ENCODE data around the gene CYB5A. TPM values are rescaled to one million over a fixed set of nuclear protein-coding genes. Genes with fewer than 3 reads are reported as not detected.

CYB5A gene
- total RNA-seq, 1 experiment from 2014 or later: 143 TPM

DNA sequence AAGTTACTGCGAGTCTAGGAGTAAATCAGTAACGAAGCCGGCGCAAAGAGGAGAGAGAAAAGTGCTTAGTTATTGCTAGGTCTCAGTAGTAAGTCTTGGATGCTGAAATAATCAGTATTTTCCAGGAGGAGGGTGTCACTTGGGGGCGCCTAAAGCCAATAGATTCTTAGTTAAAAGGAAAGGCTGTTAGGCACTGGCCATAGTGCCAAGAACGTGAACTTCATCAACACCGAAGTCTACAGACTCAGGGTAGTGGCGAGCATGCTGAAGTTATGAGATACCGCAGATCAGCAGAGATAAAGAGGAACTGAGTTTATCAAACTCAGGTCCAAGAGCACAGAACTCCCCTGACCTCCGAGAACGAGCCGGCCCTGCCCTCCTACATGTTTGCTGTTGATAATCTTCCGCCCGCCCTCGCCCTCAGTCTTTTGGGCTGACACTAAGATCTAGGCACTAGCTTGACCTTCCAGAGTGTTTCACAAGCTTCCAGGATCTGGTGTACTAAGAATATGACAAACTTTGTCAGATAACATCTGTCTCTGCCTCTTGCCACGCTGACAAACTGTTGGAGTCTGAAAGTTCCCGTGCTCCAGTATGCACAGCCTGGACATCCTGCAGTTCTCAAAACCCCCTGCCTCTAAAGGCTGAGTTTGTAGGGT lies 49.2 kb downstream of the CYB5A start:
- intact Hi-C loops (cut with micrococcal nuclease; ENCODE audit: unreplicated experiment): loop anchor here (1.0 kb wide), 2 partner anchors 89 to 100 kb away; no protein-coding TSS in a partner anchor
- peak; percentile 34 for DNase-seq
- Mint-ChIP-seq H3K4me3 (ENCODE audit: low read depth, unreplicated experiment) (peak overlapping the region; percentile 31), H3K27ac (ENCODE audit: unreplicated experiment) (peak overlapping the region; percentile 51), H3K36me3 (ENCODE audit: insufficient read depth, unreplicated experiment) (no peaks in the 10 kb centered on the region), H3K4me1 (ENCODE audit: low read depth, unreplicated experiment) (peaks cover 32% of the 10 kb centered on the region), H3K27me3 (ENCODE audit: unreplicated experiment) (no peaks in the 10 kb centered on the region), H3K9me3 (ENCODE audit: low read depth, unreplicated experiment) (no peaks in the 10 kb centered on the region)
- no TSS peak for BruUV-seq (replicated peaks)
- CTCF ChIA-PET: interaction anchor here (1.2 to 2.4 kb wide), 3 partner anchors 8 to 45 kb away, joined by 5 to 6 read pairs (median 5); no protein-coding TSS in a partner anchor
- TF ChIP-seq CTCF (IDR thresholded peaks at IDR 0.05; ENCODE audit: unreplicated experiment): no peak

DNA sequence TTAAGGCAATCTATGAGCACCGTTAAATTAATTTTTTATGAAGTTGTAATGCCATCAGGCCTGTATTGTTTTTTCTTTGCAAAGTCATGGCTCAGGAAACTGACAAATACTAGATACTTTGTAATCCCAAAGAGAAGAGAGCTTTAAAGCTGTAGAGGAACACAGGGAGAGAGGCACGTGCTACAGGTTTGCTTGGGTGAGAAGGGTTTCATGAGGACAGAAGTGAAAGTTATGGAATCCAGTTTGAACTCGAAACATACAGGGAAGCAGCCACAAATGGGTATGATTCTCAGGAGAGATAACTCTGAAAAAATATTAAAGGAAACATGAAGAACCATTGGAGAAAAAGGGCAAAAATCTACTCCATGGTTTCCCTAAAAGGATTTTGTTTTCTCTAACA lies 49.8 kb downstream of the CYB5A start:
- intact Hi-C loops (cut with micrococcal nuclease; ENCODE audit: unreplicated experiment): loop anchor here (1.0 kb wide), 2 partner anchors 89 to 100 kb away; no protein-coding TSS in a partner anchor
- peak overlapping the region; percentile 31 for H3K4me3 Mint-ChIP-seq (ENCODE audit: low read depth, unreplicated experiment)
- TF ChIP-seq CTCF (IDR thresholded peaks at IDR 0.05; ENCODE audit: unreplicated experiment): no peak
- H3K27ac Mint-ChIP-seq (ENCODE audit: unreplicated experiment): peak overlapping the region; percentile 51
- CTCF ChIA-PET: interaction anchor here (1.4 to 2.4 kb wide), 2 partner anchors 17 to 44 kb away, joined by 5 to 6 read pairs; no protein-coding TSS in a partner anchor
- no TSS peak for BruUV-seq (replicated peaks)
- H3K4me1 Mint-ChIP-seq (ENCODE audit: low read depth, unreplicated experiment): peaks cover 32% of the 10 kb centered on the region
- H3K9me3 Mint-ChIP-seq (ENCODE audit: low read depth, unreplicated experiment): no peaks in the 10 kb centered on the region
- no peak for DNase-seq
- no peaks in the 10 kb centered on the region for H3K36me3 Mint-ChIP-seq (ENCODE audit: insufficient read depth, unreplicated experiment)
- H3K27me3 Mint-ChIP-seq (ENCODE audit: unreplicated experiment): no peaks in the 10 kb centered on the region

DNA sequence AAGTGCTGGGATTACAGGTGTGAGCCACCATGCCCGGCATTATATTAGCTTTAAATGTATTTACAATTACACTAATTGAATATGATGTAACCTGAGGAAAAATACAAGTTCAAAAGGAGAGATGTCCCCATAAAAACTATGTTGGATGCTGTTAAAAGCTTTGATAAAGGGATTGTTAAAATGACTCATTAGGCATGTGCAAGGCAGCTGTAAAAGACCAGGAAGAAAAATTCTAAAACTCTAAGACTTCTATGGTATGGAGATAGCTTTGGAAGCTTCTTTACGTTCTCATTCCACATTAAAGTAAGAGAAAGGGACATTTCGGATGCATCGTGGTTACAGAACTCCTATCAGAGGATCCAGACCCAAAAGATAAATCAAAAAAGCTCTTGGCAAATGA lies 50.3 kb downstream of the CYB5A start:
- CTCF ChIA-PET: interaction anchor here (0.8 to 2.4 kb wide), 3 partner anchors 12 to 44 kb away, joined by 4 to 6 read pairs (median 5); no protein-coding TSS in a partner anchor
- TF ChIP-seq CTCF (IDR thresholded peaks at IDR 0.05; ENCODE audit: unreplicated experiment): no peak
- Mint-ChIP-seq H3K9me3 (ENCODE audit: low read depth, unreplicated experiment) (no peaks in the 10 kb centered on the region), H3K27ac (ENCODE audit: unreplicated experiment) (no peak overlapping the region), H3K4me3 (ENCODE audit: low read depth, unreplicated experiment) (no peak overlapping the region), H3K27me3 (ENCODE audit: unreplicated experiment) (no peaks in the 10 kb centered on the region), H3K4me1 (ENCODE audit: low read depth, unreplicated experiment) (peaks cover 32% of the 10 kb centered on the region), H3K36me3 (ENCODE audit: insufficient read depth, unreplicated experiment) (no peaks in the 10 kb centered on the region)
- DNase-seq: no peak
- intact Hi-C loops (cut with micrococcal nuclease; ENCODE audit: unreplicated experiment): no loop called here
- BruUV-seq (replicated peaks): no TSS peak

- BruUV-seq (replicated peaks): no TSS peak
- no peak for TF ChIP-seq CTCF (IDR thresholded peaks at IDR 0.05; ENCODE audit: unreplicated experiment)
- CTCF ChIA-PET: interaction anchor here (0.7 kb wide), 1 partner anchor 1967 kb away, joined by 6 read pairs; no protein-coding TSS in a partner anchor
- intact Hi-C loops (cut with micrococcal nuclease; ENCODE audit: unreplicated experiment): no loop called here
- no peak for DNase-seq
- H3K9me3 Mint-ChIP-seq (ENCODE audit: low read depth, unreplicated experiment): no peaks in the 10 kb centered on the region
- no peaks in the 10 kb centered on the region for H3K36me3 Mint-ChIP-seq (ENCODE audit: insufficient read depth, unreplicated experiment)
- no peaks in the 10 kb centered on the region for H3K27me3 Mint-ChIP-seq (ENCODE audit: unreplicated experiment)
- H3K4me3 Mint-ChIP-seq (ENCODE audit: low read depth, unreplicated experiment): no peak overlapping the region
- H3K27ac Mint-ChIP-seq (ENCODE audit: unreplicated experiment): no peak overlapping the region
- peaks cover 31% of the 10 kb centered on the region for H3K4me1 Mint-ChIP-seq (ENCODE audit: low read depth, unreplicated experiment)
Measured at GRCh38 chr18:74239567-74239966, 52.2 kb downstream of the CYB5A start.
